H1 (cell line): Measurements from ENCODE around the gene GABRR2. TPM values are rescaled to one million over a fixed set of nuclear protein-coding genes. Genes with fewer than 3 reads are reported as not detected.

ENCODE experiments used
- CTCF ChIA-PET: fragments of 300-600 bp; sonication (Branson Sonifier 250); formaldehyde crosslinking; loops from one replicate; lab custom pipeline; 2021; ENCODE audit not compliant: partially characterized antibody; lab: Charles Lee
- POLR2A ChIA-PET: fragments of 300-600 bp; sonication (Branson Sonifier 250); formaldehyde crosslinking; loops from one replicate; lab custom pipeline; 2021; ENCODE audit warnings: inconsistent platforms; ENCODE audit not compliant: partially characterized antibody; lab: Charles Lee
- DNase-seq, 2 experiments: peaks; one replicate each; pipeline versions ENCODE4 v3.0.0 to v3.0.0-alpha.2; 2010 to 2022; ENCODE audit warnings: low spot score in 2 of 2, low read depth in 1 of 2, mixed read lengths in 1 of 2
- FAIRE-seq: peaks from 2 replicates; lab custom pipeline; 2011; peaks lifted over from hg19 to GRCh38; lab: Jason Lieb, UNC
- H2AFZ ChIP-seq: 2 replicates; pipeline ENCODE4 v1.8.1; 2012; ENCODE audit warnings: low read length, inconsistent platforms
- H2AK5ac ChIP-seq: 2 replicates; pipeline ENCODE4 v1.6.1; 2013; ENCODE audit warnings: low read depth, low read length
- H2BK120ac ChIP-seq: replicated peaks from 2 replicates; pipeline ENCODE3; 2013; ENCODE audit warnings: low read depth, low read length, inconsistent platforms
- H2BK12ac ChIP-seq: 2 replicates; pipeline ENCODE4 v1.6.1; 2013; ENCODE audit warnings: low read depth, low read length
- H2BK15ac ChIP-seq: 2 replicates; pipeline ENCODE4 v1.6.1; 2013; ENCODE audit warnings: low read length
- H2BK20ac ChIP-seq: 2 replicates; pipeline ENCODE4 v1.6.1; 2013; ENCODE audit warnings: low read length
- H2BK5ac ChIP-seq: 2 replicates; pipeline ENCODE4 v1.6.1; 2013; ENCODE audit warnings: low read depth, low read length
- H3K14ac ChIP-seq: 2 replicates; pipeline ENCODE4 v1.6.1; 2013; ENCODE audit warnings: inconsistent platforms; ENCODE audit not compliant: insufficient read length
- H3K18ac ChIP-seq: 2 replicates; pipeline ENCODE4 v1.6.1; 2013; ENCODE audit warnings: low read length; ENCODE audit errors: extremely low read depth
- H3K23ac ChIP-seq: 2 replicates; pipeline ENCODE4 v1.6.1; 2013; ENCODE audit warnings: inconsistent platforms; ENCODE audit not compliant: insufficient read length
- H3K23me2 ChIP-seq: 2 replicates; pipeline ENCODE4 v1.6.1; 2013; ENCODE audit warnings: low read depth, low read length
- H3K27ac ChIP-seq: 2 replicates; pipeline ENCODE4 v1.6.1; 2011; ENCODE audit warnings: low read depth, low read length, inconsistent platforms
- H3K27me3 ChIP-seq, 4 experiments: replicated peaks in 1 of 4; 1 replicate in 1 of 4; 2 replicates in 3 of 4; pipeline versions ENCODE4 v1.6.1 to v1.8.1; 2011 to 2013; ENCODE audit warnings: low read length in 3 of 4, mild to moderate bottlenecking in 3 of 4, inconsistent platforms in 2 of 4, mixed read lengths in 2 of 4, moderate library complexity in 1 of 4; ENCODE audit not compliant: control insufficient read depth in 3 of 4, insufficient read depth in 3 of 4; ENCODE audit errors: extremely low read depth in 1 of 4
- H3K36me3 ChIP-seq, 4 experiments: 2 replicates each; pipeline versions ENCODE4 v1.6.1 to v1.8.1; 2011 to 2013; ENCODE audit warnings: mild to moderate bottlenecking in 4 of 4, low read length in 3 of 4, moderate library complexity in 2 of 4, control low read depth in 1 of 4, inconsistent platforms in 1 of 4; ENCODE audit not compliant: insufficient read depth in 4 of 4, control insufficient read depth in 2 of 4
- H3K4ac ChIP-seq: replicated peaks from 2 replicates; pipeline ENCODE3; 2013; ENCODE audit warnings: low read length, low read depth, mixed read lengths, inconsistent platforms; ENCODE audit not compliant: insufficient read length
- H3K4me1 ChIP-seq, 4 experiments: replicated peaks in 1 of 4; 1 replicate in 1 of 4; 2 replicates in 3 of 4; pipeline versions ENCODE4 v1.6.1 to v1.8.1; 2011 to 2013; ENCODE audit warnings: low read length in 3 of 4, inconsistent platforms in 2 of 4, mixed read lengths in 1 of 4; ENCODE audit not compliant: insufficient read depth in 4 of 4, control insufficient read depth in 3 of 4
- H3K4me2 ChIP-seq, 2 experiments: 2 replicates each; pipeline versions ENCODE4 v1.6.1 to v1.8.1; 2011 to 2013; ENCODE audit warnings: low read depth in 2 of 2, low read length in 2 of 2, control low read depth in 1 of 2, inconsistent platforms in 1 of 2, mild to moderate bottlenecking in 1 of 2; ENCODE audit not compliant: insufficient read depth in 1 of 2
- H3K4me3 ChIP-seq, 4 experiments: fragments of 200-600, 300-600 bp in 1 of 4; sonication (generic), shearing (Covaris generic), sonication (Bioruptor Twin) in 1 of 4; 2 replicates each; pipeline versions ENCODE4 v1.5.1 to v1.8.1; 2011 to 2016; ENCODE audit warnings: low read length in 4 of 4, low read depth in 3 of 4, control low read depth in 2 of 4, inconsistent platforms in 2 of 4, mild to moderate bottlenecking in 2 of 4, mixed read lengths in 1 of 4, moderate library complexity in 1 of 4; ENCODE audit not compliant: insufficient read depth in 2 of 4; ENCODE audit errors: extremely low read depth in 1 of 4
- H3K56ac ChIP-seq: replicated peaks from 2 replicates; pipeline ENCODE3; 2013; ENCODE audit warnings: low read depth, mild to moderate bottlenecking, mixed read lengths, low read length, inconsistent platforms; ENCODE audit not compliant: insufficient read length
- H3K79me1 ChIP-seq: 2 replicates; pipeline ENCODE4 v1.6.1; 2013; ENCODE audit warnings: low read depth, low read length, control low read depth
- H3K79me2 ChIP-seq, 2 experiments: 2 replicates each; pipeline versions ENCODE4 v1.6.1 to v1.8.1; 2012 to 2013; ENCODE audit warnings: low read length in 2 of 2, mild to moderate bottlenecking in 2 of 2, inconsistent platforms in 1 of 2; ENCODE audit not compliant: insufficient read depth in 2 of 2, control insufficient read depth in 1 of 2
- H3K9ac ChIP-seq, 4 experiments: replicated peaks in 1 of 4; 1 replicate in 1 of 4; 2 replicates in 3 of 4; pipeline versions ENCODE4 v1.6.1 to v1.8.1; 2011 to 2013; ENCODE audit warnings: low read depth in 3 of 4, low read length in 3 of 4, control low read depth in 2 of 4, mild to moderate bottlenecking in 2 of 4, moderate library complexity in 2 of 4, inconsistent platforms in 1 of 4; ENCODE audit errors: extremely low read depth in 1 of 4
- H3K9me3 ChIP-seq, 2 experiments: 2 replicates each; pipeline versions ENCODE4 v1.6.1 to v1.8.1; 2012 to 2013; ENCODE audit warnings: mild to moderate bottlenecking in 2 of 2, moderate library complexity in 2 of 2, control low read depth in 1 of 2, inconsistent platforms in 1 of 2, low read depth in 1 of 2, low read length in 1 of 2, mixed read lengths in 1 of 2; ENCODE audit not compliant: insufficient read depth in 2 of 2
- H4K20me1 ChIP-seq, 2 experiments: replicated peaks in 1 of 2; 2 replicates each; pipeline versions ENCODE3 to v1.8.1; 2011 to 2013; ENCODE audit warnings: inconsistent platforms in 2 of 2, low read length in 2 of 2, mild to moderate bottlenecking in 1 of 2; ENCODE audit not compliant: insufficient read depth in 2 of 2, control insufficient read depth in 1 of 2
- H4K5ac ChIP-seq: 2 replicates; pipeline ENCODE4 v1.6.1; 2013; ENCODE audit warnings: low read length, low read depth, mixed read lengths, inconsistent platforms; ENCODE audit not compliant: insufficient read length
- H4K8ac ChIP-seq: 2 replicates; pipeline ENCODE4 v1.8.0; 2013; ENCODE audit warnings: mild to moderate bottlenecking, moderate library complexity, low read length, inconsistent platforms; ENCODE audit not compliant: insufficient read depth; ENCODE audit errors: extremely low read depth
- H4K91ac ChIP-seq: replicated peaks from 2 replicates; pipeline ENCODE3; 2013; ENCODE audit warnings: low read length, mixed read lengths, inconsistent platforms; ENCODE audit not compliant: insufficient read length
- BRCA1 ChIP-seq: IDR thresholded peaks from 2 replicates; pipeline ENCODE4 v1.6.1; 2012; ENCODE audit warnings: low read depth, low read length, improper control_type of control experiment
- SP2 ChIP-seq: IDR thresholded peaks from 2 replicates; pipeline ENCODE4 v1.6.1; 2012; ENCODE audit warnings: mild to moderate bottlenecking, low read length, inconsistent platforms
- WGBS, 2 experiments: shearing (Covaris generic) in 1 of 2; methylation state at CpG; one replicate each; pipeline versions ENCODE4 v1.1.6 to v1.1.7; 2013 to 2015; ENCODE audit warnings: low lambda C conversion rate in 2 of 2, mixed read lengths in 2 of 2, inconsistent platforms in 1 of 2, low coverage in 1 of 2, missing lambda C conversion rate in 1 of 2; ENCODE audit not compliant: insufficient replicate concordance in 2 of 2, insufficient coverage in 1 of 2, insufficient read length in 1 of 2; ENCODE audit errors: extremely low coverage in 1 of 2, missing lambda C conversion rate in 1 of 2; 5-methylcytosine and 5-hydroxymethylcytosine counted together
- polyA plus RNA-seq, 7 experiments: library from polyadenylated mRNA; depleted of rRNA in 3 of 7; stranded (reverse) in 5 of 7; unstranded in 2 of 7; fragments of >200 nt in 5 of 7; fragments of 200-250 nt in 2 of 7; gene quantifications; 1 replicate in 5 of 7; 2 replicates in 1 of 7; 4 replicates in 1 of 7; pipeline versions ENCODE4 v1.2.1 to v1.2.3, GENCODE V29; 2011 to 2013; ENCODE audit warnings: missing spikeins in 2 of 7, mixed read lengths in 2 of 7
- total RNA-seq: library from RNA; stranded (reverse); fragmentation: NEBNext Ultra II Directional; extraction: Animal tissue kit (Norgen Biotek cat#: 25700); gene quantifications from 2 replicates; pipeline ENCODE4 v1.2.1, GENCODE V29; 2021

Gene GABRR2
- total and polyA plus RNA-seq, 2 of the 8 experiments (the other 6 are each of a cell fraction or from before 2014, with no cell fraction given), result not detected

DNA sequence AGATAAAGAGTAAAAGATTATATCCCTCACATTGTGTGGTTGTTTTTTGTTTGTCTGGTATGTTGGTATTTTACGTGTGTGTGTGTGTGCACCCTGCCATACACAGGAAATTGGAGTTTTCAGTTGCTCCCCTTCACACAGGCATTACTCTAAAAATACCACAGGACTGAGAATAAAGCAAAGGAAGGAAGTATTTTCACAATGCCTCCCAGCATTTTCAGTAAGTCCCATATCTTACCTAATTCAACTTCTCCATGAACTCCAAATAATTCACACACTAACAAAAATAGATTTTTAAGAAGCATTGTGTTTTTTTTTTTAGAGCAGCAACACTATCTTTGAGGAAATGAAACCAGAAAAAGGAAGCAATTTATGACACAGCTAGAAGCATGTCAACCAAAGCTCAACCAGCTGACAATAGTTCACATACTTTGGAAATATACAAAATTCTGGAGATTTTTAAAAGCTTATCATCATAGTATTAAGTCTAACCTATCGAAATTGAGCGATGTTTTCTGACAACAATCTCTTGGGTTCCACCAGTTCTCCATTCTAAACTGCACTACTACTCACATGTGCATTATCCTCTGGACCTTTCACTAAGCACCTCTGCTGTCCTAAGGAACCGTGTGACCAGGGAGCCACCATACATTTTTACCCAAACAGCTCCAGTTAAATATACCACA lies 35.3 kb upstream of the GABRR2 start:
- Histone ChIP-seq H2BK120ac (no peak overlapping the region), H3K4me2 (no peak overlapping the region; a peak in 1 of 4 replicates), H2AFZ (no peak overlapping the region), H3K18ac (no peak overlapping the region), H3K4me1 (peaks cover 0 to 4% (median 0%) of the 10 kb centered on the region in 4 experiments; a peak in 1 of 7 replicates), H3K56ac (no peak overlapping the region), H3K27me3 (no peaks in the 10 kb centered on the region; a peak in 1 of 7 replicates), H4K91ac (no peak overlapping the region), H3K14ac (no peak overlapping the region), H3K79me1 (no peaks in the 10 kb centered on the region), H3K27ac (no peak overlapping the region), H3K4me3 (no peak overlapping the region), H2BK20ac (no peak overlapping the region), H3K9ac (no peak overlapping the region), H2BK15ac (no peak overlapping the region), H3K36me3 (no peaks in the 10 kb centered on the region), H2BK12ac (no peak overlapping the region), H4K8ac (no peak overlapping the region), H4K20me1 (peaks cover 0 to 2% of the 10 kb centered on the region in 2 experiments), H2BK5ac (no peak overlapping the region), H3K4ac (no peak overlapping the region), H3K23ac (no peak overlapping the region), H3K79me2 (peaks cover 0 to 5% of the 10 kb centered on the region in 2 experiments; a peak in 1 of 4 replicates), H3K9me3 (no peaks in the 10 kb centered on the region), H2AK5ac (no peak overlapping the region), H3K23me2 (peaks cover 3% of the 10 kb centered on the region; the same call in 1 of the 2 replicates), H4K5ac (no peak overlapping the region)
- 81% methylated on average over 4 of the region's 4 CpGs; no CpG with 5 or more reads in 1 of the 2 experiments for WGBS, 2 experiments
- ChIA-PET CTCF (interaction anchor here (0.6 to 15.3 kb wide), 9 partner anchors 9 to 367 kb away, joined by 3 to 130 read pairs (median 5); no protein-coding TSS in a partner anchor), POLR2A (interaction anchor here (1.3 kb wide), 1 partner anchor 34 kb away, joined by 3 read pairs; no protein-coding TSS in a partner anchor)
- FAIRE-seq (no peak), DNase-seq (no peak)
- TF ChIP-seq BRCA1 (no peak), SP2 (no peak)
